ENCODE measurements around the gene MOAP1. TPM values are rescaled to one million over a fixed set of nuclear protein-coding genes. Genes with fewer than 3 reads are reported as not detected.

The MOAP1 gene
- total RNA-seq, 1 experiment from 2014 or later: 32.4 TPM

DNA sequence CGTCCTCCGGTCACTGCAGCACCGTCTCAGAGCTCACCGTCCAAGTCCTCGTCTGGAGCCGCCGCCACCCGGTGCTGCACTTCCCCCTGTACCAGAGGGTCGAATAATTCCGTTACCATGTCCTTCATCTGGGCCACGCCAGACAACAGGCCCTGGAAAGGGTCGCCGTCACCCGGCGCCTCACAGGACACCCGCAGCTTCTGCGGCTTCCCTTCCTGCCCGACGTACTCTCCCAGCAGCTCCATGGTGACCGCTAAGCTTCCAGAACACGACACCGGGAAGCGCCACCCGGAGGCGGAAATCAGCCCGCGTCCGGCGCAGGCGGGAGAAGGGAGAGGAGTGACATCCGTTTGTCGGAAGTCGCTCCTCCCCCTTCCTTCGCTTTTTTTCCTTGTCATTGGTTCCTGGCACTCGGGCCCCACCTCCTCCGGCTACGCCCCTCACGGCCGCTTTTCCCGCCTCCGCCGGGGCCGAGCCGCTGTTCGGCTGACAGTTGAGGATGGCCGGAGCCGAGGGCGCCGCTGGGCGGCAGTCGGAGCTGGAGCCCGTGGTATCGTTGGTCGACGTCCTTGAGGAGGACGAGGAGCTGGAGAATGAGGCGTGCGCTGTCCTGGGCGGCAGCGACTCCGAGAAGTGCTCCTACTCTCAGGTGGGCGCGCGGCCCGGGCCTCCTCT lies 22.2 kb upstream of the MOAP1 start, which contains the start of the genes GON7 and UBR7:
Gene GON7 (minus strand): TSS at position 273 of the 675 bp plus-strand sequence. CDS start 28 bp downstream, at position 245.
Gene UBR7 (plus strand): TSS at position 464 of the 675 bp plus-strand sequence. CDS start 36 bp downstream, at position 500.
- H3K27ac ChIP-seq (ENCODE audit: low read depth, low read length, poor library complexity, severe bottlenecking): peak within 1 kb of the TSS; percentile 93
- H3K4me1 ChIP-seq (ENCODE audit: insufficient read depth, low read length, poor library complexity, severe bottlenecking): peaks cover 12% of the 10 kb centered on the region
- BruUV-seq (replicated peaks): no TSS peak
- no peak for TF ChIP-seq EZH2 (IDR thresholded peaks at IDR 0.05; ENCODE audit: borderline replicate concordance, low read depth, low read length, poor library complexity, severe bottlenecking)
- TF ChIP-seq, protein P1, sequence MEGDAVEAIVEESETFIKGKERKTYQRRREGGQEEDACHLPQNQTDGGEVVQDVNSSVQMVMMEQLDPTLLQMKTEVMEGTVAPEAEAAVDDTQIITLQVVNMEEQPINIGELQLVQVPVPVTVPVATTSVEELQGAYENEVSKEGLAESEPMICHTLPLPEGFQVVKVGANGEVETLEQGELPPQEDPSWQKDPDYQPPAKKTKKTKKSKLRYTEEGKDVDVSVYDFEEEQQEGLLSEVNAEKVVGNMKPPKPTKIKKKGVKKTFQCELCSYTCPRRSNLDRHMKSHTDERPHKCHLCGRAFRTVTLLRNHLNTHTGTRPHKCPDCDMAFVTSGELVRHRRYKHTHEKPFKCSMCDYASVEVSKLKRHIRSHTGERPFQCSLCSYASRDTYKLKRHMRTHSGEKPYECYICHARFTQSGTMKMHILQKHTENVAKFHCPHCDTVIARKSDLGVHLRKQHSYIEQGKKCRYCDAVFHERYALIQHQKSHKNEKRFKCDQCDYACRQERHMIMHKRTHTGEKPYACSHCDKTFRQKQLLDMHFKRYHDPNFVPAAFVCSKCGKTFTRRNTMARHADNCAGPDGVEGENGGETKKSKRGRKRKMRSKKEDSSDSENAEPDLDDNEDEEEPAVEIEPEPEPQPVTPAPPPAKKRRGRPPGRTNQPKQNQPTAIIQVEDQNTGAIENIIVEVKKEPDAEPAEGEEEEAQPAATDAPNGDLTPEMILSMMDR (conservative IDR thresholded peaks at IDR 0.05; ENCODE audit: low read depth, low read length): peak; percentile 27; the same call in 1 of the 2 replicates
- intact Hi-C loops (cut with micrococcal nuclease; ENCODE audit: unreplicated experiment): loop anchor here (5.0 to 10.0 kb wide), 2 partner anchors 95 to 328 kb away; no protein-coding TSS in a partner anchor
- ChIA-PET CTCF (interaction anchor here (0.7 to 2.1 kb wide), 5 partner anchors 12 to 367 kb away, joined by 3 to 10 read pairs (median 3); no protein-coding TSS in a partner anchor), POLR2A (ENCODE audit: low non-redundant PET) (interaction anchor here (0.7 kb wide), 1 partner anchor 195 kb away, joined by 3 read pairs; no protein-coding TSS in a partner anchor)
- H3K9me3 ChIP-seq (ENCODE audit: low read depth, low read length, poor library complexity, severe bottlenecking): no peaks in the 10 kb centered on the region
- no peaks in the 10 kb centered on the region for H3K27me3 ChIP-seq (replicated peaks; ENCODE audit: insufficient read depth, low read depth, low read length, poor library complexity)
- H3K4me3 ChIP-seq (ENCODE audit: low read depth, low read length, poor library complexity, severe bottlenecking): peak within 1 kb of the TSS; percentile 94
- H3K36me3 ChIP-seq (ENCODE audit: insufficient read depth, low read length, poor library complexity, severe bottlenecking): peaks cover 16% of the 10 kb centered on the region
- peak; percentile 99 for DNase-seq (ENCODE audit: low spot score)

DNA sequence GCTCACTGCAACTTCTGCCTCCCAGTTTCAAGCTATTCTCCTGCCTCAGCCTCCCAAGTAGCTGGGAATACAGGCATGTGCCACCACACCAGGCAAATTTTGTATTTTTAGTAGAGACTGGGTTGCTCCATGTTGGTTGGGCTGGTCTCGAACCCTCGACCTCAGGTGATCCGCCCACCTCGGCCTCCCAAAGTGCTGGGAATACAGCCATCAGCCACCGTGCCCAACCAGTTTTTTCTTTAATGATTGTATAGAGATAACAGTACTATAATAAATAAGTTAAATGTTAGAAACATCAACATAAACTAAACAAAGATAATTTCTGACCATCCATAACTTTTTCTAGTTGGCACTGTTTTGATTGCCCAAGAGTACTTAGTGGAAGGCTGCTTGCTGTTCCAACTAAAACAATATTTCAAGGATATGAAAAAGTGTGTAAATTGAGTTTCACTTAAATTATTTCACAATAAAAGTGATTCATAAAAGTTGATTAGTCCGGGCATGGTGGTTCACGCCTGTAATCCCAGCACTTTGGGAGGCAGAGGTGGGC lies 16.5 kb upstream of the MOAP1 start:
- no peak overlapping the region for H3K27ac ChIP-seq (ENCODE audit: low read depth, low read length, poor library complexity, severe bottlenecking)
- CTCF ChIA-PET: no interaction called here
- intact Hi-C loops (cut with micrococcal nuclease; ENCODE audit: unreplicated experiment): loop anchor here (10.0 kb wide), 1 partner anchor 334 kb away; no protein-coding TSS in a partner anchor
- DNase-seq (ENCODE audit: low spot score): no peak
- H3K9me3 ChIP-seq (ENCODE audit: low read depth, low read length, poor library complexity, severe bottlenecking): no peaks in the 10 kb centered on the region
- no peaks in the 10 kb centered on the region for H3K36me3 ChIP-seq (ENCODE audit: insufficient read depth, low read length, poor library complexity, severe bottlenecking)
- POLR2A ChIA-PET (ENCODE audit: low non-redundant PET): no interaction called here
- TF ChIP-seq EZH2 (IDR thresholded peaks at IDR 0.05; ENCODE audit: borderline replicate concordance, low read depth, low read length, poor library complexity, severe bottlenecking): no peak
- TF ChIP-seq, protein P1 (conservative IDR thresholded peaks at IDR 0.05; ENCODE audit: low read depth, low read length): no peak
- H3K4me3 ChIP-seq (ENCODE audit: low read depth, low read length, poor library complexity, severe bottlenecking): no peak overlapping the region
- BruUV-seq (replicated peaks): no TSS peak
- H3K4me1 ChIP-seq (ENCODE audit: insufficient read depth, low read length, poor library complexity, severe bottlenecking): no peaks in the 10 kb centered on the region
- H3K27me3 ChIP-seq (replicated peaks; ENCODE audit: insufficient read depth, low read depth, low read length, poor library complexity): no peaks in the 10 kb centered on the region

- ChIA-PET CTCF (no interaction called here), POLR2A (ENCODE audit: low non-redundant PET) (no interaction called here)
- H3K4me1 ChIP-seq (ENCODE audit: insufficient read depth, low read length, poor library complexity, severe bottlenecking): no peaks in the 10 kb centered on the region
- no peaks in the 10 kb centered on the region for H3K36me3 ChIP-seq (ENCODE audit: insufficient read depth, low read length, poor library complexity, severe bottlenecking)
- H3K27ac ChIP-seq (ENCODE audit: low read depth, low read length, poor library complexity, severe bottlenecking): no peak overlapping the region
- H3K27me3 ChIP-seq (replicated peaks; ENCODE audit: insufficient read depth, low read depth, low read length, poor library complexity): no peaks in the 10 kb centered on the region
- intact Hi-C loops (cut with micrococcal nuclease; ENCODE audit: unreplicated experiment): loop anchor here (10.0 kb wide), 1 partner anchor 334 kb away; no protein-coding TSS in a partner anchor
- TF ChIP-seq EZH2 (IDR thresholded peaks at IDR 0.05; ENCODE audit: borderline replicate concordance, low read depth, low read length, poor library complexity, severe bottlenecking): no peak
- TF ChIP-seq, protein P1 (conservative IDR thresholded peaks at IDR 0.05; ENCODE audit: low read depth, low read length): no peak
- DNase-seq (ENCODE audit: low spot score): no peak
- H3K9me3 ChIP-seq (ENCODE audit: low read depth, low read length, poor library complexity, severe bottlenecking): no peaks in the 10 kb centered on the region
- BruUV-seq (replicated peaks): no TSS peak
- H3K4me3 ChIP-seq (ENCODE audit: low read depth, low read length, poor library complexity, severe bottlenecking): no peak overlapping the region
These were observed 15.9 kb upstream of the MOAP1 start for GRCh38 chr14:93200553-93200952.
